SH-SY5Y (cell line): ENCODE results near the gene PLET1.

Source experiments
- GATA2 ChIP-seq: IDR thresholded peaks from 2 replicates; pipeline ENCODE4 v1.6.1; 2011; ENCODE audit warnings: mild to moderate bottlenecking, low read depth, low read length
- GATA3 ChIP-seq: IDR thresholded peaks from 2 replicates; pipeline ENCODE4 v1.6.1; 2011; ENCODE audit warnings: low read depth, mild to moderate bottlenecking, low read length, moderate library complexity

- TF ChIP-seq GATA2 (no peak), GATA3 (no peak)
These were observed 41.7 kb upstream of the PLET1 start for GRCh38 chr11:112302226-112302868.
